Measurements from ENCODE around the gene ZNF786. TPM values are rescaled to one million over a fixed set of nuclear protein-coding genes. Genes with fewer than 3 reads are reported as not detected.

The ZNF786 gene
- total RNA-seq, 4 donors from 2014 or later, result 3.5 to 11.4 (median 6.1) TPM

- H3K9me3 ChIP-seq, result peaks cover 0 to 9% (median 0%) of the 10 kb centered on the region in 3 donors
- H3K27ac ChIP-seq, result peak overlapping the region; percentile 91 to 98 (median 96)
- peaks cover 0 to 30% (median 6%) of the 10 kb centered on the region in 3 donors for H3K36me3 ChIP-seq
- WGBS, 2 donors, result 0 to 1% methylated on average over 7 to 23 of the region's 48 CpGs
- intact Hi-C loops (cut with DNase I), result no loop called here
- H3K27me3 ChIP-seq, result no peaks in the 10 kb centered on the region
- H3K4me3 ChIP-seq, result peak overlapping the region; percentile 73 to 98 (median 80)
- no peak for TF ChIP-seq POLR2A (IDR thresholded peaks at IDR 0.05)
- TF ChIP-seq CTCF (IDR thresholded peaks at IDR 0.05), result no peak
- peaks cover 6 to 28% (median 15%) of the 10 kb centered on the region in 3 donors for H3K4me1 ChIP-seq
- DNase-seq, result no peak
Measured at GRCh38 chr7:149126662-149127266, 36.2 kb upstream of the ZNF786 start.

GRCh38 chr7:149125863-149126661 is 35.5 kb upstream of the ZNF786 start, which contains the start of gene ZNF425:
Gene ZNF425, minus strand, starts transcription at chr7:149126324. Its CDS starts 111 bp downstream, at chr7:149126213.
- H3K27ac ChIP-seq, result peak within 1 kb of the TSS; percentile 91 to 98 (median 96)
- H3K36me3 ChIP-seq, result peaks cover 0 to 23% (median 6%) of the 10 kb centered on the region in 3 donors
- peak within 1 kb of the TSS; percentile 73 to 98 (median 80) for H3K4me3 ChIP-seq
- peaks cover 6 to 28% (median 15%) of the 10 kb centered on the region in 3 donors for H3K4me1 ChIP-seq
- peaks cover 0 to 9% (median 0%) of the 10 kb centered on the region in 3 donors for H3K9me3 ChIP-seq
- intact Hi-C loops (cut with DNase I), result no loop called here
- TF ChIP-seq POLR2A (IDR thresholded peaks at IDR 0.05), result peak in 3 of 4 donors; percentile 88 to 97 (median 95)
- peak; percentile 92 to 99 (median 98) for TF ChIP-seq CTCF (IDR thresholded peaks at IDR 0.05)
- DNase-seq, result peak; percentile 40
- H3K27me3 ChIP-seq, result no peaks in the 10 kb centered on the region
- 1 to 2% methylated on average over 10 to 14 of the region's 72 CpGs for WGBS, 2 donors

DNA sequence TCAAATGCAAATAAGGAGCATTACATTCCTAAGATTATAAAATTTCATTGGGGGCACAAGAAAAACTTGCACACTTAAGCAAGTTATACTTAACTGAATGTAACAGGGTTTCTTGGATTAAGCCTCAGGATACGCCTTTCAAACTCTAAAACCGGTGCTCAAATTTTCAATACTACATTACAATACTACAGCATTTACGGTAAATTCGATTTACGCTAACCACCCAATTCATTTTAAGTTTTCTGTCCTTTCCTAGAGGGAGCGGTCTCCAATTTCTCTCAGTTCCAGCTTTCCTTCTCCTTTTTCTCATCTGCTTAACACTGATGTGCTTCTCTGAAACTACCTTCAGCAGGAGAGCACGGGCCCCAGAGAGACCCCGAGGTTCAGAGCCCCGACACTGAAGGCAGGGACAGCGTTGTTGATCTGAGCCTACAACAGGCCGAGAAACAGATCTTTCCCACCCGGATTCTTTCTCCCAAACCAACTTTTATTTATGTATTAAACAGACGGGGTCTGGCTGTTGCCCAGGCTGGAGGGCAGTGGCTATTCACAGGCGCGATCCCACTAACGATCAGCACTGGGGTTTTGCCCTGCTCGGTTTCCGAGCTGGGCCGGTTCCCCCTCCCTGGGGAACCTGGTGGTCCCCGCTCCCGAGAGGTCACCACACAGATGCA is 34.8 kb upstream of the ZNF786 start:
- no peak for TF ChIP-seq POLR2A (IDR thresholded peaks at IDR 0.05)
- no peak for TF ChIP-seq CTCF (IDR thresholded peaks at IDR 0.05)
- intact Hi-C loops (cut with DNase I), result no loop called here
- no peak for DNase-seq
- Histone ChIP-seq H3K27ac (peak overlapping the region; percentile 91 to 98 (median 96)), H3K4me3 (peak overlapping the region; percentile 73 to 98 (median 80)), H3K27me3 (no peaks in the 10 kb centered on the region), H3K36me3 (peaks cover 0 to 15% (median 0%) of the 10 kb centered on the region in 3 donors), H3K9me3 (peaks cover 0 to 4% (median 0%) of the 10 kb centered on the region in 3 donors), H3K4me1 (peaks cover 6 to 28% (median 15%) of the 10 kb centered on the region in 3 donors)
- 2 to 12% methylated on average over 10 to 17 of the region's 21 CpGs for WGBS, 2 donors

- no peaks in the 10 kb centered on the region for H3K27me3 ChIP-seq
- no peak overlapping the region for H3K27ac ChIP-seq
- 65 to 91% methylated on average over 6 to 7 of the region's 12 CpGs for WGBS, 2 donors
- intact Hi-C loops (cut with DNase I), result no loop called here
- H3K4me3 ChIP-seq, result no peak overlapping the region
- H3K9me3 ChIP-seq, result no peaks in the 10 kb centered on the region
- no peaks in the 10 kb centered on the region for H3K4me1 ChIP-seq
- peaks cover 0 to 28% (median 0%) of the 10 kb centered on the region in 3 donors for H3K36me3 ChIP-seq
- DNase-seq, result no peak
- TF ChIP-seq CTCF (IDR thresholded peaks at IDR 0.05), result no peak
- TF ChIP-seq POLR2A (IDR thresholded peaks at IDR 0.05), result no peak
Measured at GRCh38 chr7:149109969-149110368, 19.5 kb upstream of the ZNF786 start.
